Activated T-helper 1 cell treated with anti-CD3 and anti-CD28 coated beads, Interleukin-12 subunit alpha, Interleukin-12 subunit beta, Interleukin-2, Interleukin-4 antibody, amounts not matched to agents 30 ng/mL and 10 ng/mL and 1 ng/mL, durations not matched to agents 14 hours and 24 hours and 36 hours (primary cell): ENCODE measurements around the gene DCUN1D4. TPM values are rescaled to one million over a fixed set of nuclear protein-coding genes. Genes with fewer than 3 reads are reported as not detected.
A peak's percentile ranks its signal among the peaks of the same experiment; 100 is the strongest.

ENCODE experiments used
- DNase-seq: peaks from one replicate; pipeline ENCODE4 v3.0.0; 2021; ENCODE audit warnings: low spot score
- H3K27ac Mint-ChIP-seq: one replicate; pipeline ENCODE4 v1.8.0; 2021; ENCODE audit warnings: mild to moderate bottlenecking, mixed read lengths
- H3K27me3 Mint-ChIP-seq: one replicate; pipeline ENCODE4 v1.8.0; 2022; ENCODE audit warnings: mild to moderate bottlenecking, moderate library complexity, mixed read lengths; ENCODE audit not compliant: insufficient read depth
- H3K36me3 Mint-ChIP-seq: one replicate; pipeline ENCODE4 v1.8.0; 2021; ENCODE audit warnings: low read depth, mixed read lengths
- H3K4me1 Mint-ChIP-seq: one replicate; pipeline ENCODE4 v1.8.0; 2021; ENCODE audit warnings: low read depth, mixed read lengths
- H3K4me3 Mint-ChIP-seq: one replicate; pipeline ENCODE4 v1.8.0; 2021; ENCODE audit warnings: mild to moderate bottlenecking, moderate library complexity, mixed read lengths
- H3K9me3 Mint-ChIP-seq: one replicate; pipeline ENCODE4 v1.8.0; 2021; ENCODE audit warnings: mixed read lengths
- intact Hi-C: fragments of 100-400 bp; cut with micrococcal nuclease; formaldehyde crosslinking; loops from one replicate; pipeline ENCODE4 v1.15.1; 2024
- total RNA-seq: library from RNA; stranded (reverse); gene quantifications from 2 replicates; pipeline ENCODE4 v1.2.3, GENCODE V29; 2022

Gene DCUN1D4
- total RNA-seq, 1 donor from 2014 or later, result 29.7 TPM

GRCh38 chr4:51844153-51845054, 1.5 kb downstream of the DCUN1D4 start:
- Mint-ChIP-seq H3K4me3 (peak overlapping the region; percentile 90), H3K9me3 (no peaks in the 10 kb centered on the region), H3K27ac (peak overlapping the region; percentile 84), H3K27me3 (peaks cover 9% of the 10 kb centered on the region), H3K4me1 (peaks cover 24% of the 10 kb centered on the region), H3K36me3 (peaks cover 9% of the 10 kb centered on the region)
- intact Hi-C loops, result loop anchor here (1.0 to 5.0 kb wide), 5 partner anchors 50 to 1532 kb away; partner anchors contain the start of genes FIP1L1, RASL11B and SGCB
- DNase-seq, result peak; percentile 79

GRCh38 chr4:51845055-51845426, 2.1 kb downstream of the DCUN1D4 start:
- Mint-ChIP-seq H3K4me3 (peak overlapping the region; percentile 90), H3K9me3 (no peaks in the 10 kb centered on the region), H3K36me3 (peaks cover 11% of the 10 kb centered on the region), H3K27me3 (peaks cover 8% of the 10 kb centered on the region), H3K4me1 (peaks cover 24% of the 10 kb centered on the region), H3K27ac (peak overlapping the region; percentile 46)
- DNase-seq, result no peak
- intact Hi-C loops, result loop anchor here (2.0 kb wide), 2 partner anchors 50 to 1532 kb away; partner anchors contain the start of gene FIP1L1

GRCh38 chr4:51845711-51846110, 2.8 kb downstream of the DCUN1D4 start:
- Mint-ChIP-seq H3K4me1 (peaks cover 27% of the 10 kb centered on the region), H3K27ac (no peak overlapping the region), H3K27me3 (peaks cover 5% of the 10 kb centered on the region), H3K9me3 (no peaks in the 10 kb centered on the region), H3K4me3 (no peak overlapping the region), H3K36me3 (peaks cover 16% of the 10 kb centered on the region)
- DNase-seq, result no peak
- intact Hi-C loops, result loop anchor here (2.0 kb wide), 2 partner anchors 49 to 1531 kb away; partner anchors contain the start of gene FIP1L1

- peaks cover 16% of the 10 kb centered on the region for H3K36me3 Mint-ChIP-seq
- DNase-seq, result no peak
- intact Hi-C loops, result no loop called here
- H3K4me1 Mint-ChIP-seq, result peaks cover 33% of the 10 kb centered on the region
- H3K27me3 Mint-ChIP-seq, result no peaks in the 10 kb centered on the region
- no peaks in the 10 kb centered on the region for H3K9me3 Mint-ChIP-seq
- no peak overlapping the region for H3K4me3 Mint-ChIP-seq
- no peak overlapping the region for H3K27ac Mint-ChIP-seq
These were observed 6.5 kb downstream of the DCUN1D4 start for GRCh38 chr4:51849430-51849829.

- no peaks in the 10 kb centered on the region for H3K27me3 Mint-ChIP-seq
- H3K9me3 Mint-ChIP-seq, result no peaks in the 10 kb centered on the region
- intact Hi-C loops, result no loop called here
These were observed 7.3 kb downstream of the DCUN1D4 start for GRCh38 chr4:51850294-51850693.

GRCh38 chr4:51851090-51851936, 8.4 kb downstream of the DCUN1D4 start:
- Mint-ChIP-seq H3K4me1 (peaks cover 27% of the 10 kb centered on the region), H3K36me3 (peaks cover 19% of the 10 kb centered on the region), H3K9me3 (no peaks in the 10 kb centered on the region), H3K27me3 (no peaks in the 10 kb centered on the region), H3K27ac (no peak overlapping the region), H3K4me3 (no peak overlapping the region)
- intact Hi-C loops, result no loop called here
- no peak for DNase-seq

More at GRCh38 chr4:51850294-51850693, 7.3 kb downstream of the DCUN1D4 start:
- no peak for DNase-seq
- H3K27ac Mint-ChIP-seq, result no peak overlapping the region
- peaks cover 31% of the 10 kb centered on the region for H3K4me1 Mint-ChIP-seq
- no peak overlapping the region for H3K4me3 Mint-ChIP-seq
- peaks cover 17% of the 10 kb centered on the region for H3K36me3 Mint-ChIP-seq

- no peaks in the 10 kb centered on the region for H3K27me3 Mint-ChIP-seq
- H3K27ac Mint-ChIP-seq, result no peak overlapping the region
- peaks cover 19% of the 10 kb centered on the region for H3K36me3 Mint-ChIP-seq
These were observed 9.0 kb downstream of the DCUN1D4 start for GRCh38 chr4:51851937-51852290.

GRCh38 chr4:51853027-51853682, 10.2 kb downstream of the DCUN1D4 start:
- intact Hi-C loops, result no loop called here
- Mint-ChIP-seq H3K4me1 (peaks cover 28% of the 10 kb centered on the region), H3K27ac (no peak overlapping the region), H3K9me3 (no peaks in the 10 kb centered on the region), H3K27me3 (no peaks in the 10 kb centered on the region), H3K36me3 (peaks cover 19% of the 10 kb centered on the region), H3K4me3 (no peak overlapping the region)
- DNase-seq, result no peak

More at GRCh38 chr4:51851937-51852290, 9.0 kb downstream of the DCUN1D4 start:
- no peak for DNase-seq
- no peaks in the 10 kb centered on the region for H3K9me3 Mint-ChIP-seq
- H3K4me3 Mint-ChIP-seq, result no peak overlapping the region
- H3K4me1 Mint-ChIP-seq, result peaks cover 28% of the 10 kb centered on the region
- intact Hi-C loops, result no loop called here

- Mint-ChIP-seq H3K36me3 (peaks cover 11% of the 10 kb centered on the region), H3K4me1 (peaks cover 28% of the 10 kb centered on the region), H3K27me3 (no peaks in the 10 kb centered on the region), H3K9me3 (no peaks in the 10 kb centered on the region), H3K27ac (no peak overlapping the region), H3K4me3 (no peak overlapping the region)
- no peak for DNase-seq
- intact Hi-C loops, result no loop called here
These were observed 12.3 kb downstream of the DCUN1D4 start for GRCh38 chr4:51855270-51855669.

- no peaks in the 10 kb centered on the region for H3K27me3 Mint-ChIP-seq
- no peak overlapping the region for H3K4me3 Mint-ChIP-seq
- H3K9me3 Mint-ChIP-seq, result no peaks in the 10 kb centered on the region
- H3K27ac Mint-ChIP-seq, result no peak overlapping the region
- peaks cover 24% of the 10 kb centered on the region for H3K4me1 Mint-ChIP-seq
- H3K36me3 Mint-ChIP-seq, result peaks cover 9% of the 10 kb centered on the region
- intact Hi-C loops, result no loop called here
- DNase-seq, result no peak
These were observed 12.8 kb downstream of the DCUN1D4 start for GRCh38 chr4:51855751-51856150.

- Mint-ChIP-seq H3K9me3 (no peaks in the 10 kb centered on the region), H3K27me3 (no peaks in the 10 kb centered on the region), H3K4me3 (no peak overlapping the region), H3K4me1 (peaks cover 12% of the 10 kb centered on the region), H3K27ac (no peak overlapping the region), H3K36me3 (peaks cover 9% of the 10 kb centered on the region)
- no peak for DNase-seq
- intact Hi-C loops, result no loop called here
These were observed 15.8 kb downstream of the DCUN1D4 start for GRCh38 chr4:51858605-51859202.

- Mint-ChIP-seq H3K36me3 (peaks cover 13% of the 10 kb centered on the region), H3K27me3 (no peaks in the 10 kb centered on the region), H3K4me1 (peaks cover 8% of the 10 kb centered on the region), H3K27ac (no peak overlapping the region), H3K9me3 (no peaks in the 10 kb centered on the region), H3K4me3 (no peak overlapping the region)
- DNase-seq, result no peak
- intact Hi-C loops, result no loop called here
These were observed 16.6 kb downstream of the DCUN1D4 start for GRCh38 chr4:51859476-51860031.
